ENCODE results near the gene CFAP20. TPM values are rescaled to one million over a fixed set of nuclear protein-coding genes. Genes with fewer than 3 reads are reported as not detected.
A peak's percentile ranks its signal among the peaks of the same experiment; 100 is the strongest.

CFAP20 gene
- total RNA-seq (100 to 1,000 TPM; 121 to 195 TPM), total RNA-seq (40.3 to 76.1 reads per million in 2 donors)

GRCh38 chr16:58129097-58129936 is at the start of gene CFAP20:
CFAP20 (minus strand) TSS chr16:58129381; CDS start chr16:58129115, 266 bp downstream.
- peak; percentile 86 for ATAC-seq
- no peaks in the 10 kb centered on the region for H3K27me3 Mint-ChIP-seq
- peaks cover 2% of the 10 kb centered on the region for H3K36me3 Mint-ChIP-seq (ENCODE audit: low read depth)
- peak within 1 kb of the TSS; percentile 97 for H3K4me3 Mint-ChIP-seq
- H3K27ac Mint-ChIP-seq = peak within 1 kb of the TSS; percentile 97
- peak; percentile 90 to 93 (median 92) for DNase-seq
- peaks cover 41% of the 10 kb centered on the region for H3K4me1 Mint-ChIP-seq
- no peaks in the 10 kb centered on the region for H3K9me3 ChIP-seq (ENCODE audit: control insufficient read depth, low read length, poor library complexity, severe bottlenecking)

- Mint-ChIP-seq H3K4me1 (peaks cover 29% of the 10 kb centered on the region), H3K27ac (peak overlapping the region; percentile 88), H3K27me3 (no peaks in the 10 kb centered on the region), H3K36me3 (ENCODE audit: low read depth) (peaks cover 14% of the 10 kb centered on the region), H3K4me3 (peak overlapping the region; percentile 59)
- ATAC-seq (no peak), DNase-seq (no peak)
- no peaks in the 10 kb centered on the region for H3K9me3 ChIP-seq (ENCODE audit: control insufficient read depth, low read length, poor library complexity, severe bottlenecking)
These were observed 48.2 kb upstream of the CFAP20 start for GRCh38 chr16:58177353-58177710.

GRCh38 chr16:58176608-58177352 is 47.6 kb upstream of the CFAP20 start:
- Mint-ChIP-seq H3K4me3 (peak overlapping the region; percentile 59), H3K27ac (peak overlapping the region; percentile 88), H3K4me1 (peaks cover 29% of the 10 kb centered on the region), H3K27me3 (no peaks in the 10 kb centered on the region), H3K36me3 (ENCODE audit: low read depth) (peaks cover 14% of the 10 kb centered on the region)
- ATAC-seq = peak; percentile 69
- no peak for DNase-seq
- no peaks in the 10 kb centered on the region for H3K9me3 ChIP-seq (ENCODE audit: control insufficient read depth, low read length, poor library complexity, severe bottlenecking)

DNA sequence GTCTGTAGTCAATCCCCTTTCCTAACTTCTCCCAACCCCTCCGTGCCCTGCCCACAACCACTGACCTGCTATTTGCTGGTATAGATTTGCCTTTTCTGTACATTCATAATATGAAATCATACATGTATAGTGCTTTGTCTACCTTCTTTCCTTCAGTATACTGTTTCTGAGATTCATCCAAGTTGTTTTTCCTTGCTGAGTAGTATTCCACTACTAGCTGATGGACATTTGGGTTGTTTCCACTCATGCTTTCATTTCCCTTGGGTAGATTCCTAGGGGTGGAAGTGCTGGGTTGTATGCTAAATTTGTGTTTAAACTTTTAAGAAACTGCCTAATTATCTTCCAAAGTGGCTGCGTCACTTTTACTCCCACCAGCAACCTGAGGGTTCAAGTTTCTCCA is 41.0 kb upstream of the CFAP20 start:
- peak overlapping the region; percentile 11 for H3K27ac Mint-ChIP-seq
- ATAC-seq (no peak), DNase-seq (no peak)
- peaks cover 5% of the 10 kb centered on the region for H3K4me1 Mint-ChIP-seq
- peaks cover 5% of the 10 kb centered on the region for H3K36me3 Mint-ChIP-seq (ENCODE audit: low read depth)
- H3K4me3 Mint-ChIP-seq = no peak overlapping the region
- no peaks in the 10 kb centered on the region for H3K9me3 ChIP-seq (ENCODE audit: control insufficient read depth, low read length, poor library complexity, severe bottlenecking)
- no peaks in the 10 kb centered on the region for H3K27me3 Mint-ChIP-seq

GRCh38 chr16:58160855-58161254 is 31.7 kb upstream of the CFAP20 start:
- peak overlapping the region; percentile 59 for H3K27ac Mint-ChIP-seq
- DNase-seq = no peak
- H3K4me3 Mint-ChIP-seq = no peak overlapping the region
- no peaks in the 10 kb centered on the region for H3K9me3 ChIP-seq (ENCODE audit: control insufficient read depth, low read length, poor library complexity, severe bottlenecking)
- no peaks in the 10 kb centered on the region for H3K36me3 Mint-ChIP-seq (ENCODE audit: low read depth)
- H3K4me1 Mint-ChIP-seq = peaks cover 2% of the 10 kb centered on the region
- H3K27me3 Mint-ChIP-seq = no peaks in the 10 kb centered on the region
- ATAC-seq = no peak

DNA sequence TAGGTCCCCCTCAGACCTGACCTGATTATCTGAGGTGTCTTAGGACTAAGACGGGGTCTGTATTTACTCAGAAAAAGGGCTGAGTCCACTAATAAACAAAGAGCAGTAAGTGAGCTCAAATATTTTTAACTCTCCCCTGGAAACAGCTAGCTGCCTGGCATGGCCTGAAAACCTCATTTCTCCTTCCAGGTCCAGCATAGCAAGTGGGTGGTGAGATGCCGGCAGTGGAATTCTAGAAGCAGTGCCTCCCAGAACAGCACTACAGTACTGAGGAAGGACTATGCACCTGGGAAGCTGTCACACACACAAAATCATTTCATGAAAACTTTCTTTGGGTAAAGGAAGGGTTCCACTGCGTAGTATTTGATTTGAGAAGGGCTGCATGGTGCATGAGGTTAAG is 29.5 kb upstream of the CFAP20 start:
- DNase-seq (no peak), ATAC-seq (no peak)
- Mint-ChIP-seq H3K27me3 (no peaks in the 10 kb centered on the region), H3K36me3 (ENCODE audit: low read depth) (no peaks in the 10 kb centered on the region), H3K4me3 (no peak overlapping the region), H3K27ac (no peak overlapping the region), H3K4me1 (peaks cover 2% of the 10 kb centered on the region)
- no peaks in the 10 kb centered on the region for H3K9me3 ChIP-seq (ENCODE audit: control insufficient read depth, low read length, poor library complexity, severe bottlenecking)

GRCh38 chr16:58157951-58158540 is 28.9 kb upstream of the CFAP20 start:
- Mint-ChIP-seq H3K36me3 (ENCODE audit: low read depth) (no peaks in the 10 kb centered on the region), H3K4me1 (peaks cover 2% of the 10 kb centered on the region), H3K4me3 (no peak overlapping the region), H3K27ac (no peak overlapping the region), H3K27me3 (no peaks in the 10 kb centered on the region)
- no peaks in the 10 kb centered on the region for H3K9me3 ChIP-seq (ENCODE audit: control insufficient read depth, low read length, poor library complexity, severe bottlenecking)
- DNase-seq (no peak), ATAC-seq (no peak)

DNA sequence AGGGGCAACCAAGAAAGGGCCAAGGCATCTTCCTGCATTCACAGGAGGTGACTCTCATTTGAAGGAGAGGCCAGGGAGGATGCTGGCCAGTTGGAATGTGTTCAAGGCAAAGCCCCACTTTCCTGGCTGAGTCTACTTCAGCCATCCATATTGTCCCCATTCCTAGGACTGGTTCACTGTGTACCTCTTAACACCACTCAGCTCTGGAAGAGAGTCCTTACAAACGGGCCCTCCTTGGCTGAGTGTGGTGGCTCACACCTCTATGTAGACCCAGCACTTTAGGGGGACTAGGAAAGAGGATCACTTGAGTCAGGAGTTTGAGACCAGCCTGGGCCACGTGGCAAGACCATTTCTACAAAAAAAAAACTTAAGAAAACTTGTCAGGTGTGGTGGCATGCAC is 28.1 kb upstream of the CFAP20 start:
- DNase-seq = no peak
- Mint-ChIP-seq H3K4me3 (no peak overlapping the region), H3K27me3 (no peaks in the 10 kb centered on the region), H3K4me1 (peaks cover 2% of the 10 kb centered on the region), H3K27ac (no peak overlapping the region), H3K36me3 (ENCODE audit: low read depth) (no peaks in the 10 kb centered on the region)
- H3K9me3 ChIP-seq (ENCODE audit: control insufficient read depth, low read length, poor library complexity, severe bottlenecking) = no peaks in the 10 kb centered on the region
- no peak for ATAC-seq

DNA sequence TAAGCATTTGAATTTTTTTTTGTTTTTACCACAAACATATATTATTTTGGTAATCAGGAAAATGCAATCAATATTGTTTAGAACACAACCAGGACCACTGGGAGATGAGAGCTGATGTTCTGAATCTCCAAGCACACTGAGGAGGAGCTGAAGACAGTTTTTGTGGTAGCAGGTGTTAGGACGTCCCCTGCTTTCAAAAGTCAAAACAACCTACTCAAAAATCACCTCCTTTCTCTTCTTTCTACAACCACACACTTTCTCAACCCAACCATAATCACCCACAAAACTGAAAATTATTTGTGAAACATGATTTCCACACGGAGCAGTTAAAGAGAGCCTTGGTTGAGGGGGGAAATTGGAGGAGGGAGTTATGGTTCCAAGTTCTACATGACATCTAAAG is 26.7 kb upstream of the CFAP20 start:
- Mint-ChIP-seq H3K27ac (no peak overlapping the region), H3K4me1 (peaks cover 2% of the 10 kb centered on the region), H3K4me3 (no peak overlapping the region), H3K27me3 (no peaks in the 10 kb centered on the region), H3K36me3 (ENCODE audit: low read depth) (no peaks in the 10 kb centered on the region)
- H3K9me3 ChIP-seq (ENCODE audit: control insufficient read depth, low read length, poor library complexity, severe bottlenecking) = no peaks in the 10 kb centered on the region
- no peak for DNase-seq
- ATAC-seq = no peak

DNA sequence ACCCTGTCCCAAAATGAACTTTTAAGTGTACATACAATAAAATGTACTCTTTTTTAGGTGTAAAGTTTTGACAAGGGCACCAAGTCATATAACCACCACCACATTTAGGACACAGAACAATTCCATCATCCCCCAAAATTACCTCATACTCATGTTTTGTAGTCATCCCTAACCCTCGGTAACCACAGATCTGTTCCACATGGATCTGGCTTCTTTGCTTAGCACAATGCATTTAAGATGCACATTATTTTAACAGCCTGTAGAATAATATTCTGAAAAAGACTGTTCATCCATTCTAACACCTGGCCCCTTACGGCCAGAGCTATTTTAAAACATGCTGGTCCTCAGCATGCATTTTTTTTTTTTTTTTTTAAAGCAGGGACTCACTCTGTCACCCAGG is 25.2 kb upstream of the CFAP20 start:
- no peaks in the 10 kb centered on the region for H3K9me3 ChIP-seq (ENCODE audit: control insufficient read depth, low read length, poor library complexity, severe bottlenecking)
- peaks cover 2% of the 10 kb centered on the region for H3K4me1 Mint-ChIP-seq
- ATAC-seq (no peak), DNase-seq (no peak)
- no peak overlapping the region for H3K27ac Mint-ChIP-seq
- H3K4me3 Mint-ChIP-seq = no peak overlapping the region
- H3K36me3 Mint-ChIP-seq (ENCODE audit: low read depth) = no peaks in the 10 kb centered on the region
- H3K27me3 Mint-ChIP-seq = no peaks in the 10 kb centered on the region

DNA sequence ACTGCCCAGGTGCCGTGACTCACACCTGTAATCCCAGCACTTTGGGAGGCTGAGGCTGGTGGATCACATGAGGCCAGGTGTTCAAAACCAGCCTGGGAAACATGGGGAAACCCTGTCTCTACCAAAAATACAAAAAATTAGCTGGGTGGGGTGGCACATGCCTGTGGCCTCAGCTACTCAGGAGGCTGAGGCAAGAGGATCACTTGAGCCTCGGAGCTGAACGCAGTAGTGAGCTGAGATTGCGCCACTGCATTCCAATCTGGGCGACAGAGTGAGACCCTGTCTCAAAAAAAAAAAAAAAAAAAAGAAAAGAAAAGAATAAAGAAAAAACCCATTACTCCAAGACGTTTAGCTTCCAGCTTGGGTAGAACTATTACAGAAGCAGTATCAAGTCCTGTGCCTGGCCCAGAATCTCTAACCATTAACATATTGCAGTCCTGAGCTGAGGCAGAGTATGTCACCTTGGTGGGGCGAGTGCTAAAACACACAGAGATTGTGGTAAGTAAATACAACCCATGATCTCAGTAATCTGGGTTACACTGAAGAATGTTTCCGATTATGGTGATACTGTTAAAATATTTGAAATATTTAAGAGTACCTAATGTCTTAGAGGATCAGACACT is 23.2 kb upstream of the CFAP20 start:
- no peak overlapping the region for H3K27ac Mint-ChIP-seq
- H3K4me3 Mint-ChIP-seq = no peak overlapping the region

DNA sequence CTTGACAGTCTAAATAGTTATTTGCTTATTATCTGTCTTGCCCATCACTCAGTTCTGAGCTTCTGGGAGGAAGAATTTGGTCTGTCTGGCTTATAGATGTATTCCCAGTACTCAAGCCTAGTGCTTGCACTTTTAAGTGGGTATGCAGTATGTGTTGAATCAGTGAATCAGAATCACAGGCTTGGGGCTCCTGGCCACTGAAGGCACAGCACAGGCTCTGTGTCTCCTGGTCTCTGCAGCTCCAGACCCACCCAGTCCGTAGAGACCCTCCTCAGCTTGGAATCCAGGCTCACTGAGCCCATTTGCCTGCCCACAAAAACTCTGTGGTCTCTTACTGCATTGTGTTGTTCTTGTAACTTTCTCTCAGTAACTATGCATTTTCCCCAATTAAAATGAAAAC is 19.3 kb upstream of the CFAP20 start:
- H3K9me3 ChIP-seq (ENCODE audit: control insufficient read depth, low read length, poor library complexity, severe bottlenecking) = no peaks in the 10 kb centered on the region
- no peak for ATAC-seq
- no peaks in the 10 kb centered on the region for H3K4me1 Mint-ChIP-seq
- no peaks in the 10 kb centered on the region for H3K27me3 Mint-ChIP-seq
- H3K27ac Mint-ChIP-seq = no peak overlapping the region
- H3K36me3 Mint-ChIP-seq (ENCODE audit: low read depth) = peaks cover 14% of the 10 kb centered on the region
- no peak for DNase-seq
- H3K4me3 Mint-ChIP-seq = no peak overlapping the region

More for the DNA sequence above, 23.2 kb upstream of the CFAP20 start:
- DNase-seq (no peak), ATAC-seq (no peak)
- H3K27me3 Mint-ChIP-seq = no peaks in the 10 kb centered on the region
- H3K36me3 Mint-ChIP-seq (ENCODE audit: low read depth) = no peaks in the 10 kb centered on the region
- peaks cover 2% of the 10 kb centered on the region for H3K4me1 Mint-ChIP-seq
- H3K9me3 ChIP-seq (ENCODE audit: control insufficient read depth, low read length, poor library complexity, severe bottlenecking) = no peaks in the 10 kb centered on the region

DNA sequence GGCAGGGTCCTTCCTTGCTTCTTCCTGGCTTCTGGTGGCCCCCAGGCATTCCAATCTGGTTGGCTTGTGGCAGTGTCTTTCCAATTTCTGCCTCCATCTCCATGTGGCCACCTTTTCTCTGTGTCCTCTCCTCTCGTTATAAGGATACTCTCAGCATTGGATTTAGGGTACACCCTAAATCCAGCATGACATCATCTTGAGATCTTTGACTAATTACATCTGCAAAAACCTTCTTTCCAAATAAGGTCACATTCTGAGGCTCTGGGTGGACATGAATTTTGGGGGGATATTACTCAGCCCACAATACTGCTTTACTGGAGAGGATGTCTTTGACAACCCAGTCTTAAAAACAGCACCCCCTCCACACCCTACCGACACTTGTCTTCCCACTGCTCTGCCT is 18.9 kb upstream of the CFAP20 start:
- DNase-seq (no peak), ATAC-seq (no peak)
- H3K4me3 Mint-ChIP-seq = no peak overlapping the region
- peaks cover 14% of the 10 kb centered on the region for H3K36me3 Mint-ChIP-seq (ENCODE audit: low read depth)
- H3K9me3 ChIP-seq (ENCODE audit: control insufficient read depth, low read length, poor library complexity, severe bottlenecking) = no peaks in the 10 kb centered on the region
- no peaks in the 10 kb centered on the region for H3K27me3 Mint-ChIP-seq
- no peak overlapping the region for H3K27ac Mint-ChIP-seq
- no peaks in the 10 kb centered on the region for H3K4me1 Mint-ChIP-seq
